Testis (tissue), 2 donors: ENCODE measurements around the gene SLC16A8.

Experiments
- POLR2A ChIP-seq: fragments of 450-650 bp; IDR thresholded peaks from one replicate; pipeline ENCODE4 v1.6.1; 2017; ENCODE audit warnings: antibody characterized with exemption, mild to moderate bottlenecking, moderate library complexity
- TF ChIP-seq, protein P1 (sequence below), 3 experiments: fragments of 450-650 bp in 2 of 3; fragments of 200-600 bp in 1 of 3; sonication (generic) in 1 of 3; IDR thresholded peaks; one replicate each; pipeline ENCODE4 v1.5.1; 2016 to 2019; ENCODE audit warnings: antibody characterized with exemption in 3 of 3, mild to moderate bottlenecking in 2 of 3, moderate library complexity in 1 of 3

DNA sequence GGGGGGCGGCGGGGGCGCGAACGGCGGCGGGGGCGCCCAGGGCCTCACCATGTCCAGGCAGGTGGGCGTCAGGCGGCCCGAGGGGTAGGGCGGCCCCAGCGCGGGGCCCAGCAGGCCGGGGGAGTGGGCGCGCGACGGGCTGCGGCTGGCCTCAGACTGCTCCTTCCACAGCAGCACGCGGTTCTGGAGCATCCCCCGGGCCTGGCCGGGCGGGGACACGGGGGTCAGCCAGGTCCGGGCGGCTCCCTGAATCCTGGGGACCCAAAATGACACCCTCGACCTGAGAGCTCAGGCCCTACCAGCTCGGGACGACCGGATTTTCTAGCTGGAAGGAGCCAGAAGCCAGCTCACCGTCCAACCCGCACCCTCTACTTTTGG lies 5.5 kb upstream of the SLC16A8 start:
- TF ChIP-seq, protein P1, sequence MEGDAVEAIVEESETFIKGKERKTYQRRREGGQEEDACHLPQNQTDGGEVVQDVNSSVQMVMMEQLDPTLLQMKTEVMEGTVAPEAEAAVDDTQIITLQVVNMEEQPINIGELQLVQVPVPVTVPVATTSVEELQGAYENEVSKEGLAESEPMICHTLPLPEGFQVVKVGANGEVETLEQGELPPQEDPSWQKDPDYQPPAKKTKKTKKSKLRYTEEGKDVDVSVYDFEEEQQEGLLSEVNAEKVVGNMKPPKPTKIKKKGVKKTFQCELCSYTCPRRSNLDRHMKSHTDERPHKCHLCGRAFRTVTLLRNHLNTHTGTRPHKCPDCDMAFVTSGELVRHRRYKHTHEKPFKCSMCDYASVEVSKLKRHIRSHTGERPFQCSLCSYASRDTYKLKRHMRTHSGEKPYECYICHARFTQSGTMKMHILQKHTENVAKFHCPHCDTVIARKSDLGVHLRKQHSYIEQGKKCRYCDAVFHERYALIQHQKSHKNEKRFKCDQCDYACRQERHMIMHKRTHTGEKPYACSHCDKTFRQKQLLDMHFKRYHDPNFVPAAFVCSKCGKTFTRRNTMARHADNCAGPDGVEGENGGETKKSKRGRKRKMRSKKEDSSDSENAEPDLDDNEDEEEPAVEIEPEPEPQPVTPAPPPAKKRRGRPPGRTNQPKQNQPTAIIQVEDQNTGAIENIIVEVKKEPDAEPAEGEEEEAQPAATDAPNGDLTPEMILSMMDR (IDR thresholded peaks at IDR 0.05): no peak
- no peak for TF ChIP-seq POLR2A
